NCI-H524 (cell line): Measurements from ENCODE around the gene TJP1.
"Not testable (repeated sequence)": the region's sequence is repeated elsewhere in the genome, so short reads cannot be mapped to it uniquely, and the experiment has no call there.

Experiments
- DNase-seq, 2 experiments: peaks; one replicate each; lab custom pipeline; 2025; lab: John Stamatoyannopoulos, UW

TJP1 gene

GRCh38 chr15:29753506-29753905 is 68.8 kb downstream of the TJP1 start:
- DNase-seq, result no peak

GRCh38 chr15:29750754-29751153 is 71.5 kb downstream of the TJP1 start:
- no peak for DNase-seq

GRCh38 chr15:29749365-29750086 is 72.7 kb downstream of the TJP1 start:
- DNase-seq, result no peak

GRCh38 chr15:29747837-29748417 is 74.3 kb downstream of the TJP1 start:
- peak in 1 of 2 experiments; percentile 44 for DNase-seq

- no peak for DNase-seq
Measured at GRCh38 chr15:29743475-29743874, 78.8 kb downstream of the TJP1 start.

- peak; percentile 22 to 64 for DNase-seq
Measured at GRCh38 chr15:29740692-29741311, 81.5 kb downstream of the TJP1 start.

GRCh38 chr15:29736744-29737020 is 85.6 kb downstream of the TJP1 start:
- DNase-seq, result no peak

GRCh38 chr15:29736012-29736743 is 86.1 kb downstream of the TJP1 start:
- DNase-seq, result no peak

GRCh38 chr15:29734917-29735572 is 87.2 kb downstream of the TJP1 start:
- no peak for DNase-seq

GRCh38 chr15:29731865-29732264 is 90.4 kb downstream of the TJP1 start:
- DNase-seq, result no peak

GRCh38 chr15:29730471-29730870 is 91.8 kb downstream of the TJP1 start:
- not testable (repeated sequence) for DNase-seq

- no peak for DNase-seq
Measured at GRCh38 chr15:29728418-29728817, 93.8 kb downstream of the TJP1 start.

- no peak for DNase-seq
Measured at GRCh38 chr15:29727871-29728270, 94.4 kb downstream of the TJP1 start.

- DNase-seq, result no peak
Measured at GRCh38 chr15:29726553-29726952, 95.7 kb downstream of the TJP1 start.

GRCh38 chr15:29724026-29724425 is 98.2 kb downstream of the TJP1 start:
- peak; percentile 93 to 96 for DNase-seq

GRCh38 chr15:29713784-29714183 is 108.5 kb downstream of the TJP1 start:
- DNase-seq, result no peak

- DNase-seq, result no peak
Measured at GRCh38 chr15:29712149-29712885, 110.0 kb downstream of the TJP1 start.

- no peak for DNase-seq
Measured at GRCh38 chr15:29711531-29711930, 110.7 kb downstream of the TJP1 start.

- no peak for DNase-seq
Measured at GRCh38 chr15:29708519-29708918, 113.7 kb downstream of the TJP1 start.

- DNase-seq, result peak in 1 of 2 experiments; percentile 34
Measured at GRCh38 chr15:29704950-29705597, 117.2 kb downstream of the TJP1 start.

- DNase-seq, result no peak
Measured at GRCh38 chr15:29701151-29701550, 121.1 kb downstream of the TJP1 start.
